Mesendoderm (in vitro differentiated cells): ENCODE data around the gene SOX12.
"Not testable (repeated sequence)": the region's sequence is repeated elsewhere in the genome, so short reads cannot be mapped to it uniquely, and the experiment has no call there.

Experiments used
- DNase-seq: peaks from one replicate; pipeline ENCODE4 v3.0.0; 2013
- H2AK5ac ChIP-seq: 2 replicates; pipeline ENCODE4 v1.6.1; 2013; ENCODE audit warnings: low read length, inconsistent platforms
- H2BK120ac ChIP-seq: 2 replicates; pipeline ENCODE4 v1.6.1; 2013; ENCODE audit warnings: low read depth, mild to moderate bottlenecking, low read length, moderate library complexity, mixed read lengths
- H2BK15ac ChIP-seq: replicated peaks from 2 replicates; pipeline ENCODE4 v1.6.1; 2013; ENCODE audit warnings: low read depth, mild to moderate bottlenecking, moderate library complexity
- H2BK5ac ChIP-seq: 2 replicates; pipeline ENCODE4 v1.6.1; 2013; ENCODE audit warnings: low read length, inconsistent platforms
- H3K18ac ChIP-seq: 2 replicates; pipeline ENCODE4 v1.6.1; 2013; ENCODE audit warnings: mild to moderate bottlenecking, low read length, mixed read lengths
- H3K23ac ChIP-seq: one replicate; pipeline ENCODE4 v1.6.1; 2013; ENCODE audit warnings: low read length
- H3K27ac ChIP-seq: 2 replicates; pipeline ENCODE4 v1.5.1; 2013; ENCODE audit warnings: low read depth, mild to moderate bottlenecking, inconsistent platforms, low read length, moderate library complexity
- H3K27me3 ChIP-seq: 2 replicates; pipeline ENCODE4 v1.6.1; 2013; ENCODE audit warnings: low read length, control low read depth, mild to moderate bottlenecking, inconsistent platforms; ENCODE audit not compliant: insufficient read depth, poor library complexity
- H3K36me3 ChIP-seq: 2 replicates; pipeline ENCODE4 v1.6.1; 2013; ENCODE audit warnings: low read length, inconsistent platforms; ENCODE audit not compliant: control insufficient read depth, insufficient read depth
- H3K4ac ChIP-seq: one replicate; pipeline ENCODE4 v1.6.1; 2013; ENCODE audit warnings: low read depth, mild to moderate bottlenecking, low read length, moderate library complexity
- H3K4me1 ChIP-seq: 2 replicates; pipeline ENCODE4 v1.6.1; 2013; ENCODE audit warnings: low read depth, low read length, inconsistent platforms; ENCODE audit not compliant: control insufficient read depth
- H3K4me2 ChIP-seq: 2 replicates; pipeline ENCODE4 v1.6.1; 2013; ENCODE audit warnings: low read length
- H3K4me3 ChIP-seq: 2 replicates; pipeline ENCODE4 v1.5.1; 2013; ENCODE audit warnings: mild to moderate bottlenecking, low read length
- H3K56ac ChIP-seq: one replicate; pipeline ENCODE4 v1.6.1; 2013; ENCODE audit warnings: low read length
- H3K79me1 ChIP-seq: 2 replicates; pipeline ENCODE4 v1.6.1; 2013; ENCODE audit warnings: low read length, inconsistent platforms
- H3K79me2 ChIP-seq: 2 replicates; pipeline ENCODE4 v1.6.1; 2013; ENCODE audit warnings: mild to moderate bottlenecking, low read length; ENCODE audit not compliant: control insufficient read depth, insufficient read depth
- H3K9ac ChIP-seq: 2 replicates; pipeline ENCODE4 v1.6.1; 2013; ENCODE audit warnings: low read length, inconsistent platforms
- H4K5ac ChIP-seq: one replicate; pipeline ENCODE4 v1.6.1; 2013; ENCODE audit warnings: low read length
- H4K8ac ChIP-seq: one replicate; pipeline ENCODE4 v1.6.1; 2013; ENCODE audit warnings: low read depth, mild to moderate bottlenecking, control low read depth, low read length, moderate library complexity
- WGBS: extraction: QIAGEN DNeasy Blood & Tissue Kit; methylation state at CpG from one replicate; pipeline ENCODE4 v1.1.7; 2013; ENCODE audit warnings: low lambda C conversion rate, missing lambda C conversion rate; ENCODE audit not compliant: insufficient coverage; ENCODE audit errors: extremely low coverage; 5-methylcytosine and 5-hydroxymethylcytosine counted together

SOX12 gene

GRCh38 chr20:371755-372542 lies 46.6 kb downstream of the SOX12 start:
- H3K18ac ChIP-seq = no peak overlapping the region
- H4K8ac ChIP-seq = no peak overlapping the region
- no peak overlapping the region for H3K23ac ChIP-seq
- no peaks in the 10 kb centered on the region for H3K4me1 ChIP-seq
- no peaks in the 10 kb centered on the region for H3K79me2 ChIP-seq
- H3K27me3 ChIP-seq = no peaks in the 10 kb centered on the region
- peak; percentile 69 for DNase-seq
- H3K27ac ChIP-seq = no peak overlapping the region
- no peak overlapping the region for H4K5ac ChIP-seq
- H3K4me3 ChIP-seq = no peak overlapping the region
- H3K4ac ChIP-seq = no peak overlapping the region
- peak overlapping the region; percentile 61 for H3K56ac ChIP-seq
- H2AK5ac ChIP-seq = no peak overlapping the region
- no peak overlapping the region for H3K4me2 ChIP-seq
- no peak overlapping the region for H3K9ac ChIP-seq
- H2BK5ac ChIP-seq = no peak overlapping the region
- H3K79me1 ChIP-seq = no peaks in the 10 kb centered on the region
- H2BK15ac ChIP-seq = no peak overlapping the region
- H2BK120ac ChIP-seq = no peak overlapping the region
- no CpG with 5 or more reads among the region's 10 CpGs for WGBS
- H3K36me3 ChIP-seq = no peaks in the 10 kb centered on the region

- H3K4me2 ChIP-seq, H3K18ac ChIP-seq, H3K4me3 ChIP-seq, H3K4me1 ChIP-seq, H3K27me3 ChIP-seq, H3K9ac ChIP-seq, H2AK5ac ChIP-seq, H4K5ac ChIP-seq, H3K36me3 ChIP-seq, H3K23ac ChIP-seq, H3K4ac ChIP-seq, H2BK15ac ChIP-seq, H3K79me1 ChIP-seq, DNase-seq, H3K79me2 ChIP-seq, H2BK120ac ChIP-seq, H4K8ac ChIP-seq, H2BK5ac ChIP-seq, H3K27ac ChIP-seq: not testable (repeated sequence)
- peak overlapping the region; percentile 25 for H3K56ac ChIP-seq
- WGBS = no CpG with 5 or more reads among the region's 11 CpGs
Observed at GRCh38 chr20:372543-373082, 47.3 kb downstream of the SOX12 start.

GRCh38 chr20:373171-373890 lies 48.0 kb downstream of the SOX12 start:
- no peak overlapping the region for H4K8ac ChIP-seq
- H3K56ac ChIP-seq = peak overlapping the region; percentile 25
- no peaks in the 10 kb centered on the region for H3K36me3 ChIP-seq
- H3K4me2 ChIP-seq = no peak overlapping the region
- no peaks in the 10 kb centered on the region for H3K27me3 ChIP-seq
- no CpG with 5 or more reads among the region's 9 CpGs for WGBS
- peak; percentile 94 for DNase-seq
- no peak overlapping the region for H3K27ac ChIP-seq
- no peak overlapping the region for H3K18ac ChIP-seq
- no peaks in the 10 kb centered on the region for H3K79me1 ChIP-seq
- H2AK5ac ChIP-seq = no peak overlapping the region
- H3K23ac ChIP-seq = no peak overlapping the region
- H3K4me1 ChIP-seq = no peaks in the 10 kb centered on the region
- H3K79me2 ChIP-seq = no peaks in the 10 kb centered on the region
- no peak overlapping the region for H2BK5ac ChIP-seq
- no peak overlapping the region for H2BK15ac ChIP-seq
- no peak overlapping the region for H4K5ac ChIP-seq
- H3K9ac ChIP-seq = no peak overlapping the region
- H3K4ac ChIP-seq = no peak overlapping the region
- H3K4me3 ChIP-seq = no peak overlapping the region
- no peak overlapping the region for H2BK120ac ChIP-seq

- Histone ChIP-seq H2BK5ac (no peak overlapping the region), H3K9ac (no peak overlapping the region), H3K23ac (no peak overlapping the region), H3K27me3 (no peaks in the 10 kb centered on the region), H3K79me1 (no peaks in the 10 kb centered on the region), H2BK15ac (no peak overlapping the region), H3K18ac (no peak overlapping the region), H2BK120ac (no peak overlapping the region), H3K79me2 (no peaks in the 10 kb centered on the region), H3K36me3 (no peaks in the 10 kb centered on the region), H3K4me3 (no peak overlapping the region), H4K8ac (no peak overlapping the region), H4K5ac (no peak overlapping the region), H3K56ac (no peak overlapping the region), H3K4me1 (no peaks in the 10 kb centered on the region), H3K27ac (no peak overlapping the region), H2AK5ac (no peak overlapping the region), H3K4ac (no peak overlapping the region), H3K4me2 (no peak overlapping the region)
- DNase-seq = no peak
- no CpG with 5 or more reads among the region's 10 CpGs for WGBS
Observed at GRCh38 chr20:375265-375889, 50.0 kb downstream of the SOX12 start.

- Histone ChIP-seq H3K79me2 (no peaks in the 10 kb centered on the region), H3K4me1 (no peaks in the 10 kb centered on the region), H3K27me3 (no peaks in the 10 kb centered on the region), H3K36me3 (no peaks in the 10 kb centered on the region), H4K5ac (no peak overlapping the region), H3K4me3 (no peak overlapping the region), H3K4me2 (no peak overlapping the region), H2AK5ac (no peak overlapping the region), H3K79me1 (no peaks in the 10 kb centered on the region), H2BK120ac (no peak overlapping the region), H2BK15ac (no peak overlapping the region), H2BK5ac (no peak overlapping the region), H4K8ac (no peak overlapping the region), H3K56ac (no peak overlapping the region), H3K18ac (no peak overlapping the region), H3K23ac (no peak overlapping the region), H3K9ac (no peak overlapping the region), H3K27ac (no peak overlapping the region), H3K4ac (no peak overlapping the region)
- no CpG with 5 or more reads among the region's 2 CpGs for WGBS
- no peak for DNase-seq
Observed at GRCh38 chr20:376089-376488, 50.7 kb downstream of the SOX12 start.
